ENCODE measurements around the gene CANT1.
"Not testable (repeated sequence)": the region's sequence is repeated elsewhere in the genome, so short reads cannot be mapped to it uniquely, and the experiment has no call there.

GRCh38 chr17:79030636-79031035, 21.1 kb upstream of the CANT1 start:
- TF ChIP-seq CTCF (IDR thresholded peaks at IDR 0.05); ZFX (IDR thresholded peaks at IDR 0.05; ENCODE audit: borderline replicate concordance): not testable (repeated sequence)

All from 22Rv1 (cell line).